Measurements from ENCODE around the gene DDR1. TPM values are rescaled to one million over a fixed set of nuclear protein-coding genes. Genes with fewer than 3 reads are reported as not detected.

The DDR1 gene
- 100 to 1,000 TPM; 149 to 322 (median 230) TPM for total RNA-seq

GRCh38 chr6:30883685-30884520, at the start of gene DDR1:
TSS of gene DDR1 (plus strand) at chr6:30884519. CDS start at chr6:30888730, 4,211 bp downstream.
- 9 to 20% methylated on average over 1 to 31 of the region's 62 CpGs for WGBS, 2 donors (ENCODE audit: low coverage in 1 of 2)

GRCh38 chr6:30834646-30835045, 49.7 kb upstream of the DDR1 start:
- H3K9me3 ChIP-seq: no peaks in the 10 kb centered on the region
- TF ChIP-seq POLR2AphosphoS5 (IDR thresholded peaks at IDR 0.05): no peak
- TF ChIP-seq POLR2A (IDR thresholded peaks at IDR 0.05): no peak
- no peak for TF ChIP-seq CTCF (IDR thresholded peaks at IDR 0.05)
- TF ChIP-seq EP300 (IDR thresholded peaks at IDR 0.05; ENCODE audit: low read depth): no peak
- H3K27ac ChIP-seq: no peak overlapping the region
- 81 to 100% methylated on average over 1 to 4 of the region's 4 CpGs for WGBS, 2 donors (ENCODE audit: low coverage in 1 of 2)
- in situ Hi-C loops (cut with MboI; ENCODE audit: low pct_ligation_motif_present in 1 of 4, low pct_unique_long_range_greater_than_20kb in 1 of 4, low sequenced_read_pairs in 3 of 4): no loop called here
- H3K4me3 ChIP-seq: no peak overlapping the region
- intact Hi-C loops (cut with DNase I; ENCODE audit: low total_unique reads): loop anchor here (10.0 kb wide), 1 partner anchor 250 kb away; no protein-coding TSS in a partner anchor
- H3K4me1 ChIP-seq: peaks cover 0 to 12% (median 3%) of the 10 kb centered on the region in 4 donors
- no peak for DNase-seq
- H3K27me3 ChIP-seq: no peaks in the 10 kb centered on the region
- H3K36me3 ChIP-seq: no peaks in the 10 kb centered on the region

More at GRCh38 chr6:30883685-30884520, at the start of gene DDR1:
- Histone ChIP-seq H3K27ac (peak within 1 kb of the TSS; percentile 89 to 96 (median 94)), H3K36me3 (no peaks in the 10 kb centered on the region), H3K27me3 (no peaks in the 10 kb centered on the region), H3K4me1 (peaks cover 31 to 47% (median 35%) of the 10 kb centered on the region in 4 donors), H3K4me3 (peak within 1 kb of the TSS; percentile 70 to 97 (median 86)), H3K9me3 (no peaks in the 10 kb centered on the region)
- peak; percentile 83 for DNase-seq
- no peak for TF ChIP-seq EP300 (IDR thresholded peaks at IDR 0.05; ENCODE audit: low read depth)
- peak in 1 of 5 experiments; percentile 15 for TF ChIP-seq CTCF (IDR thresholded peaks at IDR 0.05)
- TF ChIP-seq POLR2A (IDR thresholded peaks at IDR 0.05): peak; percentile 73
- TF ChIP-seq POLR2AphosphoS5 (IDR thresholded peaks at IDR 0.05): peak in 1 of 3 donors; percentile 59
- in situ Hi-C loops (cut with MboI; ENCODE audit: low pct_ligation_motif_present in 1 of 4, low pct_unique_long_range_greater_than_20kb in 1 of 4, low sequenced_read_pairs in 3 of 4): loop anchor here in 2 of 4 donors (25.0 kb wide), 1 partner anchor 147 kb away; the partner anchor contains the start of genes FLOT1 (in 2 of the 2) and IER3 (in 2 of the 2)
- intact Hi-C loops (cut with DNase I; ENCODE audit: low total_unique reads): loop anchor here (10.0 kb wide), 1 partner anchor 209 kb away; the partner anchor contains the start of gene DHX16

- no peak for TF ChIP-seq POLR2AphosphoS5 (IDR thresholded peaks at IDR 0.05)
- TF ChIP-seq EP300 (IDR thresholded peaks at IDR 0.05; ENCODE audit: low read depth): no peak
- TF ChIP-seq CTCF (IDR thresholded peaks at IDR 0.05): no peak
- no peak for TF ChIP-seq POLR2A (IDR thresholded peaks at IDR 0.05)
- no peak for DNase-seq
- Histone ChIP-seq H3K4me3 (no peak overlapping the region), H3K9me3 (no peaks in the 10 kb centered on the region), H3K36me3 (no peaks in the 10 kb centered on the region), H3K27ac (no peak overlapping the region), H3K4me1 (peaks cover 0 to 15% (median 6%) of the 10 kb centered on the region in 4 donors), H3K27me3 (no peaks in the 10 kb centered on the region)
- WGBS, 2 donors (ENCODE audit: low coverage in 1 of 2): 92% methylated on average over 3 of the region's 3 CpGs; no CpG with 5 or more reads in 1 of the 2 donors
- intact Hi-C loops (cut with DNase I; ENCODE audit: low total_unique reads): loop anchor here (10.0 kb wide), 1 partner anchor 249 kb away; no protein-coding TSS in a partner anchor
- in situ Hi-C loops (cut with MboI; ENCODE audit: low pct_ligation_motif_present in 1 of 4, low pct_unique_long_range_greater_than_20kb in 1 of 4, low sequenced_read_pairs in 3 of 4): no loop called here
Measured at GRCh38 chr6:30835576-30835975, 48.7 kb upstream of the DDR1 start.

- in situ Hi-C loops (cut with MboI; ENCODE audit: low pct_ligation_motif_present in 1 of 4, low pct_unique_long_range_greater_than_20kb in 1 of 4, low sequenced_read_pairs in 3 of 4) (no loop called here), intact Hi-C loops (cut with DNase I; ENCODE audit: low total_unique reads) (loop anchor here (10.0 kb wide), 1 partner anchor 248 kb away; no protein-coding TSS in a partner anchor)
- WGBS, 2 donors (ENCODE audit: low coverage in 1 of 2): 76% methylated on average over 1 of the region's 1 CpG; no CpG with 5 or more reads in 1 of the 2 donors
- H3K9me3 ChIP-seq: no peaks in the 10 kb centered on the region
- H3K27ac ChIP-seq: no peak overlapping the region
- DNase-seq: no peak
- H3K36me3 ChIP-seq: no peaks in the 10 kb centered on the region
- H3K4me1 ChIP-seq: peaks cover 0 to 22% (median 6%) of the 10 kb centered on the region in 4 donors
- TF ChIP-seq POLR2AphosphoS5 (IDR thresholded peaks at IDR 0.05) (no peak), POLR2A (IDR thresholded peaks at IDR 0.05) (no peak)
- H3K27me3 ChIP-seq: no peaks in the 10 kb centered on the region
- no peak overlapping the region for H3K4me3 ChIP-seq
Measured at GRCh38 chr6:30836431-30836866, 47.9 kb upstream of the DDR1 start.
